Skeletal muscle satellite cell (primary cell): Measurements from ENCODE around the gene RCN2.

Experiments
- H3K27me3 ChIP-seq: 2 replicates; pipeline ENCODE4 v1.7.0; 2013; ENCODE audit warnings: low read length; ENCODE audit not compliant: control insufficient read depth, insufficient read depth
- H3K36me3 ChIP-seq: 2 replicates; pipeline ENCODE4 v1.7.0; 2013; ENCODE audit warnings: mild to moderate bottlenecking, control low read depth, low read length; ENCODE audit not compliant: insufficient read depth
- H3K4me1 ChIP-seq: 2 replicates; pipeline ENCODE4 v1.7.0; 2013; ENCODE audit warnings: low read length; ENCODE audit not compliant: control insufficient read depth, insufficient read depth
- H3K4me2 ChIP-seq: 2 replicates; pipeline ENCODE4 v1.7.0; 2013; ENCODE audit warnings: mild to moderate bottlenecking, low read length
- H3K4me3 ChIP-seq: 2 replicates; pipeline ENCODE4 v1.7.0; 2013; ENCODE audit warnings: low read length
- H3K9ac ChIP-seq: 2 replicates; pipeline ENCODE4 v1.7.0; 2013; ENCODE audit warnings: mild to moderate bottlenecking, low read depth, low read length, moderate library complexity
- H3K9me3 ChIP-seq: replicated peaks from 2 replicates; pipeline ENCODE4 v1.7.0; 2013; ENCODE audit warnings: mild to moderate bottlenecking, control low read depth, low read length

Gene RCN2

DNA sequence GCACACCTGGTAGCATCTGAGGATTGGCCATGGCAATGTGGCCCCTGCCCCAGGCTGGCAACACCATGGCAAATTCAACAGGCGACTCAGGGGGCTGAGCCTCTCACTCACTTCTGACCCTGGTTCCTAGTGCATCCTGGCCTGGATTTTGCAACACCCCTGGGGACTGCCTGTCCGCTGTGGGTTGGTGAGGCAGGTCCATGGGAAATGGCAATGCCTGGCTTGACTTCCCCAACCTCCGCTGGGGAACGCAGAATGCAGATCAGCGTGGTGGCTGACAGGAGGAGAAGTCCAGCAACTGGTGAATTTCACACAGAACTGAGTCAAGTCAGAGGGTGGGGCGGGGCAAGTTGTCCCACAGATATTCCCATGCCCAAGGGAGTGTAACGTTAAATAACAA, 59.5 kb downstream of the RCN2 start:
- peaks cover 9% of the 10 kb centered on the region for H3K27me3 ChIP-seq
- no peaks in the 10 kb centered on the region for H3K36me3 ChIP-seq
- no peak overlapping the region for H3K9ac ChIP-seq
- no peak overlapping the region for H3K4me3 ChIP-seq
- H3K9me3 ChIP-seq, result no peaks in the 10 kb centered on the region
- peaks cover 4% of the 10 kb centered on the region for H3K4me1 ChIP-seq
- H3K4me2 ChIP-seq, result no peak overlapping the region

DNA sequence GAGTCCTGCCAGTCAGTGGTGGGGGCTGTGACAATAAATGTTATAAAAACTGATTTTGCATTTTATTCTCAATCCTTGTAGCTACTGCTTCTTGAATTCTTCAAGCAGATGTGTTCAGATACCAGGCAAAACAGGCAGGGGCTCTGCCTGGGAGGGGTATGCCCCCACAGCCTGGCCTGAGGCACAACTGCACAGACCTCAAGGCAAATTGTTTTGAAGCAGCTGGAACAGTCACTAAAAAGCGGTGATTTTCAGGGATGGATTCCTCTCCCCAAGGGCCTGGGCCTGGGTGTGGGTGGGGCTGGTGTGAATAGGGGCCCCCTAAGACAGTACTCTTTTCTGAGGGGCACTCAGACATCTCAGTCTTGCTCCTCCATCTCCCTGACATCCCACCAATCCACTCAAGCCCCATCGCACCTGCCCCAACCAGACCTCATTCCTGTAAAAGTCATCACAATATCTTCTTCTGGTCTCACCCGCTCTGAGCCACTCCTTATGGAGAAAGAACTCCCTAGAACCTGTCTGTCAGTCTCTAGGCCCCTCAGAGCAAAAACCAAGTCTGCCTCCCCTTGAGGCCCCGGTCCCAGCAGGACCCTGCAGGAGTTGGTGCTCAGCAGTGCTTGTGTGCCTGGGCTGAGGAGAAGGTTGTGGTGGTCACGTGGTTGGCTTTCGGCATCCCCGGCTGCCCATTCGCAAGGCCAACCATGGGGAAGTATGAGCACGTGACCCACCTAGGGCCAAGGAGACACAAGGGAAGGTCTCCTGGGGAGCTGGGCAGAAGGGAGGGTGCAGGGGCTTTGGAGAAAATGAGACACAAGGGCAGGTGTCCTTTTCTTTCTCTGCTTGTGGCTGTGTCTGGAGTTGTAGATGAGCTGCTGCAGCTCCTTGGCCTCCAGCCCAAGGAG, 60.4 kb downstream of the RCN2 start:
- H3K4me2 ChIP-seq, result no peak overlapping the region
- peaks cover 14% of the 10 kb centered on the region for H3K4me1 ChIP-seq
- no peak overlapping the region for H3K4me3 ChIP-seq
- H3K27me3 ChIP-seq, result peaks cover 6% of the 10 kb centered on the region
- no peak overlapping the region for H3K9ac ChIP-seq
- H3K9me3 ChIP-seq, result no peaks in the 10 kb centered on the region
- no peaks in the 10 kb centered on the region for H3K36me3 ChIP-seq

DNA sequence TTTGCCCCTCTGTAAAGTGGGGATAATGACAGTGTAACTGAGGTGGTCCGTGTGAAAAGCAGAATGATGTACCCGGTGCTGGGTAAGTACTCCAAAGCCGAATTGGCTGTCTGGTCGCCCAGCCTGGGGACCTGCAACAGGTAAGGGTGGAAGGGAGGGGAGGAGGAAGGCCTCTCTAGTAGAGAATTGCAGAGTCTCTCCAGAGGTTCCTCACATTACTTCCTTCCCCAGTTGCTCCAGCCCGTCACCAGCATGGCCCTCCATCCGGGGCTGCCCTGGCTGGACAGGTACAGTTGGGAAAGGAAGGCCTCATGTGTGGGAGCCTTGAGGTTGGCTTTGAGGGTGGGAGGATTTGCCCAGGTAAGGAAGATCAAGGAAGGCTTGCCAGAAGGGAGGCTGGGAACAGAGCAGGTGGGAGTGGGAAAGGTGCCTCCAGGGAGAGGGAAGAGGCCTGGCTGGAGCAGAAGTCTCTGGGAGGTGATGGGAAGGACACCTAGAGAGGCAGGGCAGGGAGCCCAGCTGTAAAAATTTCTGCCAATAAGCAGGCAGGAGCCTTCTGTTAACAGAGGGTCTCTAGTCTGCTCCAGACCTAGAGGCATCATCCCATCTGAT, 61.7 kb downstream of the RCN2 start:
- no peaks in the 10 kb centered on the region for H3K36me3 ChIP-seq
- H3K9ac ChIP-seq, result no peak overlapping the region
- no peak overlapping the region for H3K4me3 ChIP-seq
- H3K4me1 ChIP-seq, result peaks cover 17% of the 10 kb centered on the region
- H3K4me2 ChIP-seq, result no peak overlapping the region
- H3K9me3 ChIP-seq, result no peaks in the 10 kb centered on the region
- H3K27me3 ChIP-seq, result peaks cover 6% of the 10 kb centered on the region

DNA sequence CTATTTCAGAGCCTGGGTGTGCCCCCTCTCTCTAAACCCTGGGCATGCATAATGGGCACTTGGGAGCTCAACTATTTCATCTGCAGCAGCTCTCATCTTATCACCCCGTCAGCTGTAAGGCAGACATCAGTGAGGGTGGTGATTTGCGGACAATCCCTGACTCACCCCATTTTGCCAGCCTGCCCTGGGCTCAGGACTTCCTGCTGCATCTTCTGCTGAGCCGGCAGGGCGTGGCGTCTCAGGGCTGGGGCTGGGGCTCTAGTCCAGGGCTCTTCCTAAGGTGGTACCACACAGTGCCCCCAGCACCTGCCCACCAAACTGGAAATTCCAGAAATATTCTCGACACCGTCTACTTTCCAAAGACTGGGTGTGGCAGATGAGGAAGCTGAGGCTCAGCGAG, 62.5 kb downstream of the RCN2 start:
- peaks cover 6% of the 10 kb centered on the region for H3K27me3 ChIP-seq
- H3K36me3 ChIP-seq, result no peaks in the 10 kb centered on the region
- H3K4me2 ChIP-seq, result no peak overlapping the region
- no peak overlapping the region for H3K4me3 ChIP-seq
- no peaks in the 10 kb centered on the region for H3K9me3 ChIP-seq
- H3K9ac ChIP-seq, result no peak overlapping the region
- H3K4me1 ChIP-seq, result peaks cover 17% of the 10 kb centered on the region

DNA sequence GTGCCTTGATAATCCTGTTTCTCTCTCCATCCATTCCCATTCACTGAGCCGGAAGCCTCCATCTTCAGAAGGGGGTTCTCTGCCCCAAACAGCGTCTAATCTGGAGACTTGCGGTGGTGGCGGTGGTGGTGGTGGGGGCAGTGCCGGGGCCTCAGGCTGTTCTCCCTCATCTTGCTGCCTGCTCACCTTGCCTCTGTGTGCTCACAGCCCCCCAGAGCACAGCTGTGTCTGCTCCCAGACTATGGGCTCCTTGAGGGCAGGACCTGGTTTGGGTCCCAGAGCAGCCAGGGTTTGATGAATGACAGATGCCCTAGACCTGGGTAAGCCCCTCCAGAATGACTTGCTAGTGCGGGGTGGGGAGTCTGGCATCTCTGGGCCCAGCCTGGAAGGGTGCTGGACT, 62.9 kb downstream of the RCN2 start:
- Histone ChIP-seq H3K9ac (no peak overlapping the region), H3K36me3 (no peaks in the 10 kb centered on the region), H3K9me3 (no peaks in the 10 kb centered on the region), H3K27me3 (peaks cover 6% of the 10 kb centered on the region), H3K4me1 (peaks cover 17% of the 10 kb centered on the region), H3K4me2 (no peak overlapping the region), H3K4me3 (no peak overlapping the region)

DNA sequence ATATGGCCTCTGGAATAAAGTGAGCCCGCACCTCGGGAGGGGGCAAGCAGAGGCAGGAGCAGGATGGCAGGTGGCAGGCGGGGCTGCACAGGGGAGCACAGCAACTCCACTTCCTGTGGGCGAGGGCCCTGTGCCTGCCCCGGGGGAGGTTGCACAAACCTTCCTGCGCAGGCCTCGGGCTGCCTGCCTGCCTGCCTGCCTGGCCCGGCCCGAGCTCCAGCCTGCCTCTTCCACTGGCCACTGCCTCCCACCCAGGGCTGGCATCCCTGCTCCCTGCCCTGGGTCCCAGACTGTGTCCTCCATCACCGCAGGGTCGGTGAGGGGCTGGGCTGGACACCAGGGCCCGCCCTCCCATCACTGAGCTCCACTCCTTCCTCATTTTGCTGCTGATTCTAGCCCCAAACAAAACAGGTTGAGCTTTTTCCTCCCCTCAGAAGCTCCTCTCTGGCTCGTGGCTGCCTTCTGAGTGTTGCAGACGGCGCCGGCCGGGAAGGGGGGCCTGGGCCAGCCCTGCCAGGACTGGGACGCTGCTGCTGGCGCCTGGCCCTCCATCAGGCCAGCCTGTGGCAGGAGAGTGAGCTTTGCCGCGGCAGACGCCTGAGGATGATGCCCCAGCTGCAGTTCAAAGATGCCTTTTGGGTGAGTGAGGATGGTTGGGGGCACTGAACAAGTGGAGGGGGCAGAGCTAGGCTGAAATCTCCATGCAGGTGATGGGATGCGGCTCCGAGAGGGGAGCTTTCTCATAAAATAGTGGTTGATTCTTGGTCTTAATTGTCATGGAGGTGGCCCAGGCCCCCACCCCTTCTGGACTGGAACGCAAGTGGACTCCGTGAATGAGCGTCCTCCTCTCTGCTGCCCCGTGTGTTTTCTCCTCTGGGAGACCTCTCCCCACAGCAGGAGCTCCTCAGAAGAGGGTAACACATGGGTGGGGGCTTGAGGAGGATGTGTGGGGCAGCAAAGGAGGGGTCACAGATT, 63.7 kb downstream of the RCN2 start, which contains the start of gene PSTPIP1:
PSTPIP1 (plus strand) TSS at position 156 of the 975 bp plus-strand sequence; CDS start at position 604, 448 bp downstream.
- Histone ChIP-seq H3K36me3 (no peaks in the 10 kb centered on the region), H3K4me2 (no peak within 1 kb of the TSS), H3K4me1 (peaks cover 17% of the 10 kb centered on the region), H3K4me3 (no peak within 1 kb of the TSS), H3K9ac (no peak within 1 kb of the TSS), H3K9me3 (no peaks in the 10 kb centered on the region), H3K27me3 (peaks cover 6% of the 10 kb centered on the region)

DNA sequence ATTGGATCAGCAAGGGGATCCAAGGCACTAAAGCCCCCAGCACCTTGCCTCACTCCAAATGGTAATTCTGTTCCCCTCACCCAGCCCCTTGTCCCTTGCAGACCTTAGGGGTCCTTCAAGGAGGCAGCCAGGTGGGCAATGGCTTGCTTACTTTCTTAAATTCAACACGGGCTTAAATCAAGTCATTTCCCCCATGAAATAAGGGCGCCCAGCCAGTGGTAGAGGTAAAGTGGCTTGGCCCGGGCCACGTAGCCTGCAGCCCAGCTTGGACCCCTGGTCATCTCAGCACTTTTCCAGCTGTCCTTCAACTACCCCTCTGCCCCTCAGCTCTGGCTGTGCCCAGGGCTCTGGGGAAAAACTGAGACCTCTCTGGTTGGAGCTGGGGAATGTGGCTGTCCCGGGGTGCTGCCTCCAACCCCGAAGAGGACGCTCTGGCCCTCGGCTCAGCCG, 64.6 kb downstream of the RCN2 start:
- Histone ChIP-seq H3K9me3 (no peaks in the 10 kb centered on the region), H3K4me3 (no peak overlapping the region), H3K4me2 (no peak overlapping the region), H3K27me3 (no peaks in the 10 kb centered on the region), H3K9ac (peak overlapping the region; percentile 29), H3K4me1 (peaks cover 17% of the 10 kb centered on the region), H3K36me3 (no peaks in the 10 kb centered on the region)

DNA sequence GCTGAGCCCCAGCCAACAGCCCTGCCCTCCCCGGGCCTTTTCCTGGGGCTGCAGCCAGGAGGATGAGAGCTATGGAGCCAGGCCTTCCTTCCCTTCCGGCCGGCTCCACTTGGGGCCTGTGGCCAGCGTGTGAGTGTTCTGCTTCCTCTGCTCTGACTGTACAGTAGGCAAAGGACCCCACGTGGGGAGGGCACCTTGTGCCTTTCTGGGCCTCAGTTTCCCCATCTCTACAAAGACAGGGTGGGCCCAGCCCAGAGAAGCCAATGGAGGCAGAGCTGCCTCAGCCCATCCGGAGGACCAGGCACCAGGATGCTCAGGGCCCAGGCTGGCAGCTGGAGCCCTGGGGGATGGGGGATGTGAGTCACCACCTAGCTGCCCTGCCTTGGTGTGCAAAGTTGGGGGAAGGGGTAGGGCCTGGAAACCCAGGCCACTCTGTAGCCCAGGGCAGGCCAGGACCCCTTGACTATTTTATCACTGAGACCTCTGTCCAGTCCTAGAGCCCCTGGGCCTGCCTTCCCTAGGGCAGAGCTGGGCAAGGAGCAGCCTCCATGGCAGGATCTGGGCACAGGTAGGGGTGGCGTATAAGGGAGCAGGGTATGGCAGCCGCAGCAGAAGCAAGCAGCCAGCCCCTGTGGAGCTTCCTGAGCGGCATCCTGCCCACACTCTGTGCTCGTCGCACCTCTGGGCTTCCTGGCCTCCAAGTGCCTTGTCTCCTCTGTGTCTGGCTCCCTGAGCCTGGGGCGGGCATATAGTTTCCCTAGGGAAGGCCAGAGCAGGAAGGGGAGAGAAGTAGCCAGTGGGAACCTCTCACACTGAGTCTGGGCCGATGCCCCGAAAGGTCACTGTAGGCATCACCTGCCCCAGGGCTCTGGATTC, 65.2 kb downstream of the RCN2 start:
- Histone ChIP-seq H3K4me1 (peaks cover 17% of the 10 kb centered on the region), H3K27me3 (no peaks in the 10 kb centered on the region), H3K4me3 (no peak overlapping the region), H3K9me3 (no peaks in the 10 kb centered on the region), H3K4me2 (peak overlapping the region; percentile 28), H3K9ac (peak overlapping the region; percentile 29), H3K36me3 (no peaks in the 10 kb centered on the region)

DNA sequence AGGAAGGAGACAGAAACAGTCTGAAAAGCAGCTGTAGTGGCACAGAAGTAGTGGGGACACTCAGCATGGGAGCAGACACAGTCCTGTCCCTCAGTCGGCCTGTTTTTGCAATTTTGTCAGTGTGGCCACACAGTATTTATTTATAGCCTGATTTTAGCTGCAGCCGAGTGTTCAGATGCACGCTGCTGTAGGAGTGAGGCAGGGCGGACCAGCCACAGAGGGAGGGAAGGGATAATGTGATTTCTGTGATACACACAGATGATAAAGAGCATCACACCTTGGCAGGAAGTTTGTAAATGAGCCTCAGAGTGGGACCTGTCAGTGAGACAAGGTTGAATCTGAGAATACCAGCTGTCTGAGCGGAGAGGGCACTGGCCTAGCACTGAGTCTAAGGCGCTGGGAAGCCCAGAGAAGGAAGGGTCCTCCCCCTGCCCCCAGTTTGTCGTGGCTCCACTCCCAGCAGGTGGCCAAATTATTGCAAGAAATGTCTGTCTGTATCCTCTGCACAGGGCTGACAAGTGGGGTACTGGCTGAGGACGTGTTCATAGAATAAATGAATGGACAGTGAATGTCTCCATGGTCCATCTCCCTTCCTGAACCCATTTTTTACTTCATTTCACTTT, 67.2 kb downstream of the RCN2 start:
- H3K4me3 ChIP-seq, result no peak overlapping the region
- H3K36me3 ChIP-seq, result no peaks in the 10 kb centered on the region
- H3K9me3 ChIP-seq, result no peaks in the 10 kb centered on the region
- H3K4me1 ChIP-seq, result peaks cover 17% of the 10 kb centered on the region
- no peak overlapping the region for H3K9ac ChIP-seq
- no peak overlapping the region for H3K4me2 ChIP-seq
- H3K27me3 ChIP-seq, result peaks cover 5% of the 10 kb centered on the region

DNA sequence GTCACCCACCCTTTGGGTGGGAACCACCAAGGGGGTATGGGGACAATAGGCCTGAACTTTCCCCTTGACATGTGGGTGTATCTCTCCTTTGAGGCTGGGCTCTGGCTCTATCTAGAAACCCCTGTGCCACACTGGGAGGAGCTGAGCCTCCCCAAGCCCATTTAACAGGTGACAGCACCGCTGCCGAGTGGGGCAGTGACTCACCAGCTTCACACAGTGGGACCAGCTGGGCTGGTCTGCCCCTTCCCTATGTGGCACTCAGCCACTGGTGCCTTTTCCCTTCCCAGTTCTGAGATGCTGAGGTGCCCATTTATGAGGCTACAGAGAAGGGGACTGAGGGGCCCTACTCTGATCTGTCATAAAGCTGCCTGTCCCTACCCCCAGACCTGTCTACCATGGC, 68.4 kb downstream of the RCN2 start:
- Histone ChIP-seq H3K9ac (no peak overlapping the region), H3K4me1 (peaks cover 17% of the 10 kb centered on the region), H3K4me3 (no peak overlapping the region)

More for the DNA sequence above, 68.4 kb downstream of the RCN2 start:
- H3K27me3 ChIP-seq, result peaks cover 5% of the 10 kb centered on the region
- H3K36me3 ChIP-seq, result no peaks in the 10 kb centered on the region
- no peaks in the 10 kb centered on the region for H3K9me3 ChIP-seq
- no peak overlapping the region for H3K4me2 ChIP-seq
